ENCODE data around the gene AQP12B.

The AQP12B gene

GRCh38 chr2:240646176-240646899, 36.3 kb downstream of the AQP12B start:
- no peak for DNase-seq

DNA sequence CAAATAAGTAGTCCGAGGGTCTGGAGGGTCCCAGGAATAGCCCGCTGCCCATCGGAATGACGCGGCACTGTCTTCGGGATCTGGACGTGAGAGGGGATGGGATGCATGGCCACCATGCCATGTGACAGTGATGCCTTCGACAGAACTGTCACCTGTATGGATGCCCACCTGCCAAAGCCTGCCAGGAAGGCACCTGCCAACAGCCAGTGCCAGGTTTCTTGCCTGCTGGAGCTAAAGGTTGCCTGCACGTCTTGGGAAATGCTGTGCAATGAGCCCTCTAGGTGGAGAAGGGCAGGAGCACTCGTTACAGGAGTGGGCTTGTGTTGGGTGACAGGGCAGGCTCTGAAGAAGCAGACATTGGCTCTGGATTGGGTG, 36.9 kb downstream of the AQP12B start:
- no peak for DNase-seq

- DNase-seq, result no peak
Measured at GRCh38 chr2:240645346-240645745, 37.3 kb downstream of the AQP12B start.

GRCh38 chr2:240644859-240645301, 37.8 kb downstream of the AQP12B start:
- no peak for DNase-seq

DNA sequence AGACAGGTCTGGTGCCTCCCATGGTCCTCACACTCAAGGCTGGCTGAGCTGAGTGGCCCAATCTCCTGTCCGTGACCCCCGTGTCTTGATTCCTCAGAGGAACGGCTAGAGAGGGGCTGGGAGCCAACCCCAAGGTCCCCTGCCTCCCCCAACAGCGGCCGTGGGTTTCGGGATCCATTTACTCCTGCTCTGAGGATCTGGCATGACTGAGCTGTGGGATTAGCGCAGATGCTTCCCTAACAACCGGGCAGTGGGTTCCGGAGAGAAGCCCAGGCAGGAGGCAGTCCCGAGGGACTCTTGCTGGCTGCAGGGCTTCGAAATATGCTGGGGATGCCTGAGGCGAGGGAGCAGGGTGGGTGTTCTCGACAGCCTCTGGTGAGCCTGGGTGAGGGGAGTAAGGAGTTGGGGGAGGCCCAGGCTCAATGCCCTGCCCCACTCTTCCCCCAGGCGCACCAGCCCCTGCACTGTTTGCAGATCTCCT, 38.5 kb downstream of the AQP12B start:
- no peak for DNase-seq

DNA sequence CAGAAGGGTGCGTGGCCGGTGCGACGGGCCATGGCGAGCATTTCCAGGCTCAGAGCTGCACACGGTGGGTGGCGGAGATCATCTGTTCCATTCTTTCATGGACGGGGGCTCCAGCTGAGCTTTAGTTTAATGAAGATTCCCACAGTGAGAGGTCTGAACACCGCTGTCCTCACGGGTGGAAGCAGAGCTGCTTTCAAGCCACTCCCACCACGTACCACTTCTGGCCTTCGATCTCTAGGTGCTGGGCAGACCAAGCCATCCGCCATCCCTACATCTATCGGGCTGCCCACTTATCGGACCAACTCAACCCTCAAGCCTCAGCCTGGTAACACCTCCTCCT, 38.9 kb downstream of the AQP12B start:
- no peak for DNase-seq

DNA sequence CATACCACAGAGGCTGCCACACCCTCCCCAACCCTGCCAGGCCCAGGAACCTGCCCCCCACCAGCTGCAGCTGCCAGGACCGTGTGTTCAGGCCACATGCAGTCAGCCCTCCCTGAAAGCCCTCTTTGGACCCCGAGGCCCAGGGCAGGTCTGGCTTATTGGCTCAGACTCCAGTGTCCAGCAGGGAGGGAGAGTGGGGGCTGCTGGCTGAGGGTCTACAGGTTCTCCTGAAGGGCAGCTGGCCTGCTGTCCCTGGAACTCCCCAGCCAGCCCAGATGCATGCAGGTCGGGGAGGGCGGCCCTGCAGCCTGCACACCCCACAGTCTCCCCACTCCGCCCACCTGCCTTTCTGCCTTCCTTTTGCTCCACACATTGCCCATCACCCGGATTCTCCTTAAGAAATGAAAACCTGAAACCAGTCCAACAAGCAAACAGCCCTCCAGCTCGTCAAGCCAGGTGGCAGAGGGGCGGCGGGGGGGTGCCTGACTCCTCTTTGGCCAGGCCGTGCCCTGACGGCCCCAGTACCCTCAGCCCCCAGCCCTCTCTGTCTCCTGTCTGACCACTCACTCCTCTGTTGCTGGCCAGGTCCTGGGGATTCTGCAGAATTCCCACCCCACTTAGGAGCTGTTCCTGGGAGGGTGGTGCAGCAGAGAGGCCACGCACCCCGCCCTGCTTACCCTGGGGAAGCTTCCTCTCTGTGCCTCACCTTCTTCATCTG, 39.4 kb downstream of the AQP12B start:
- no peak for DNase-seq

DNA sequence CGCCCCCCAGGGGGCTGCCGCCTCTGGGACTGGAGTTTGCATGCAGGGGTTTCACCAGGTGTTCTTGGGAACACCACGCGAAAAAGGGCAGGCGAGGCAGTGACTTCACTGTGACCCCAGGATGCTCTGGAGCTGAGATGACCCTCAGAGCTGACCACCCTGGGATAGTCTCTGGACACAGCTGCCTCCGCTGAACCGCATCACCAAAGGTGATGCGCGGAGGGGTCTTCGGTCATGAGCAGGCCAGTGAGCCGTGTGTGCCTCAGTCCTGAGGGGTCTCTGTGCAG, 39.9 kb downstream of the AQP12B start:
- DNase-seq, result no peak

GRCh38 chr2:240642061-240642805, 40.5 kb downstream of the AQP12B start:
- DNase-seq, result no peak

DNA sequence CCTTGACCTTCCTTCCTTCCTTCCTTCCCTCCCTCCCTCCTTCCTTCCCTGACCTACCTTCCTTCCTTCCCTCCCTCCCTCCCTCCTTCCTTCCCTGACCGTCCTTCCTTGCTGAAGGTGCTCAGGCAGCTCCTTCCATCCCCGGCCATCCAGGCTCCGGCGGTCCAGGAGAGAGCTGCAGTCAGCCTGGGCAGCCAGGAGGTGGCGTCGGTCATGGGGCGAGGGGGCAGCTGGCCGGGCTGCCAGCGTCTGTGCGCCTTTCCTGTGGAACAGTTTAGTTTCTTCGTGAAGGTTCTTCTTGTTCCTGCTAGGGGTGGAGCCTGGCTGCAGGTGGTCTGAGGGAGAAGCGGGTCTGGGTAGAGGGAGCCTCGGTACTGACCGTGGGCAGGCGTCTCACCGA, 41.7 kb downstream of the AQP12B start:
- DNase-seq, result peak; percentile 29

GRCh38 chr2:240639566-240639965, 43.1 kb downstream of the AQP12B start:
- no peak for DNase-seq

- DNase-seq, result no peak
Measured at GRCh38 chr2:240638512-240639160, 44.0 kb downstream of the AQP12B start.

DNA sequence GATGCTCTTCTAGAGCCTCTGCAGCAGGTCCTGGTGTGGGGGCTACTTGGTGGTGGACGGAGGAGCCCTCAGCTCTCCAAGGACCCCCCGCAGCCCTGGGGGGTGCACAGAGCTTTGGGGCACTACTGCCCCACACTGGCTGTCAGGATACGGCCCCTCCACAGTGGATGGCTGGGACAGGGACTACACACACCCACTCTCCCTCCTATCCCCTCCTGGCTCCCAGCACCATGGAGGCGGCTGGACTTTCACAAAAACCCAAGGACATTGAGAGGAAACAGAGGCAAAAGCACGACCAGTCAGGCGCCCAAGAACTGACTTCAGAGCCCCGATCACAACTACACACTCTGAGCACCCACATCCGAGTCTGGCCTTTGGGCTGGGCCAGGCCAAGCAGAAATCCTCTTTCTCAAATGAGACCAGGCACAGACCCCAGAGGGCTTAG, 44.8 kb downstream of the AQP12B start:
- DNase-seq, result no peak

DNA sequence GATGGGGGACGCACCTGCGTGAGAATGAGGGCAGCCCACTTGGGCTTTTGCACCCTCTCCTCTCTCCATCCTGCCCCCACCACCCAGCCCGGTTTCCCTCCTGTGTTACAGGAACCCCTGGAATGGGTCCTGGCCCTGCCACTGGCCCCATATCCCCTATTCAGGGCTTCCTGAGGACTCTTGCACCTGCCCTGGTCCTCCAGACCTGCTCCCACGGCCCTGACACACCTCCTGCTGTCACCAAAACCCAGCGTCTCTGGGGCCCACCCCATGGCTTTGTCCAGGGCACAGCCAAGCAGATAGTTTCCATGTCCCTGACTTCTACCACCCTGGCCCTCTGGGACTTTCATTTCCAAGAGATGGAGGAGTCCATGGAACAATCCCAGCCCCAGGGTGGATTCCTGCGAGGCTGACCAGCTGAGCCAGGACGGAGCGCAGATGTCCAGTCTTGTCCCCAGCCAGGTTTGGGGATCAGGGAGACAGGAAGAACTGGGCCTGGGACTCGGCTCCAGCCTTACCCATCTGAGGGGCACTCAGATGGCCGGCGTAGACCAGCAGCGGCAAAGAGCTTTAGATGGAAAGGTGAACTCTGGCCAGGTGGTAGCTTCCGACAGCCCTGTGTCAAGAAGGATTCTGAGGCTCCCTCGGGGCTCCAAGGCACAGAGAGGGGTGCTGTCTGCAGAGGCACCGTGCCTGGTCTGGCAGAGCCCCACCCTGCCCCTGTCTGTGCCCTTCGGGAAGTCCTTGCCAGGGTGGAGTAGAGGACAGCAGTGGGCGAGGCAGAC, 45.4 kb downstream of the AQP12B start:
- DNase-seq, result no peak

DNA sequence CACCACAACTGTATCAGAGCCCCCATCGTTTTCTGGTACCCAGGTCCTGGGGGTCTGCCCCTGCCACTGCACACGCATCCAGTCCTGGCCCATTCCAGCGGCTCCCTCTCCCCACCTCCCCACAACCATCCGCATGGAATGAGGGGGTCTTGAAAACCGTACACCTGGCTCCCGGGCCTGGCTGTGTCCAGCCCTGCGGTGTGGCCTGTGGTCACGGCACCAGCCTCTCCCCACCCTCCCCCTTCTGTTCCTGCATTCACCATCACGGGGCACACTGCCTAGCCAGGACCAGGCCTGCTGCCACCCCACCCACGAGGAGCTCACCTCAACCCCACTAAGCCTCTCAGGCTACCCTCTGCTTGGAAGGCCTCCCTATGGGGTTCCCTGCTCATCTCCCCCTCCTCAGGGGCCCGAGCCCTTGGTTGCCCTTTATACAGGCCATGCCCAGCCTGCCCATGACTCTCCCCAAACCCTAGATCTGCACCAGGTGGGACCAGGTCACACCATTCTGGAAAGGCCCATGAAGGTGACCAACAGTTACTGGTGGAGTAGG, 46.0 kb downstream of the AQP12B start:
- no peak for DNase-seq

DNA sequence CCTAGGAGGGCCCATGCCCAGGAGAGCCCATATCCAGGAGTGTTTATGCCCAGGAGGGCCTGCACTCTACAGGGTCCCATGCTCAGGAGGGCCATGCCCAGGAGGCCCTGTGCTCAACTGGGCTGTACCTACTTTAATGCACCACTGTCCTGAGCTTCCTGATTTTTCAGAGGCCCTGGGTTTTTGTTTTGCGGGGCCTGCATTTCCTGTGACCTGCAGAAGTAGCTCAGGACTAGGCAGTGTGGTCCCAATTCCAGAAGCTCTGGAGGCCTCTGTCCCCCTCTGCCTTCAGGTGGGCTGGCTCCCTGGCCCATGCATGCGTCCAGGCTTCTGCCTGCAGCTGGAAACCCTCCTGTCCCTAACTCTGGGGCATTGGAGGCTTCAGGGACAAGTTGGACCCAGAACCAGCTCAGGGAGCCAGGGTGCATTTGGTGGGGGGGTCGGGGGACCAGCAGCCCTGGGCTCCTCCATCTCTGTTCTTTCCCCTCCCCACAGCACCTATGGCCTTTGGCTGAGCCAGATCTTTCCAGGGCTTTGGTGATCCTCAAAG, 46.6 kb downstream of the AQP12B start:
- no peak for DNase-seq

- DNase-seq, result no peak
Measured at GRCh38 chr2:240635121-240635997, 47.3 kb downstream of the AQP12B start.

DNA sequence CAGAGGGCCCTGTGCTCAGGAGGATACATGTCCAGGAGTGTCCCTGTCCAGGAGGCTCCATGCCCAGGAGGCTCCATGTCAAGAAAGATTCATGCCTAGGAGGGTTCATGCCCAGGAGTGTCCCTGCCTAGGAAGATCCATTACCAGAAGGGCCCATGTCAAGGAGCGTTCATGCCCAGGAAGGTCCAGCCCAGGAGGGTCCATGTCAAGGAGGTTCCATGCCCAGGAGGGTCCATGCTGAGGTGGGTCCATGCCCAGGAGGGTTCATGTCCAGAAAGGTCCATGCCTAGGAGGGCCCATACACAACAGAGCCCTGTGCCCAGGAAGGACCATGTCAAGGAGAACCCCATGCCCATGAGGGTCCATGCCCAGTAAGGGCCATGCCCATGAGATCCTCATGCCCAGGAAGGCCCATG, 50.4 kb downstream of the AQP12B start:
- DNase-seq, result no peak

DNA sequence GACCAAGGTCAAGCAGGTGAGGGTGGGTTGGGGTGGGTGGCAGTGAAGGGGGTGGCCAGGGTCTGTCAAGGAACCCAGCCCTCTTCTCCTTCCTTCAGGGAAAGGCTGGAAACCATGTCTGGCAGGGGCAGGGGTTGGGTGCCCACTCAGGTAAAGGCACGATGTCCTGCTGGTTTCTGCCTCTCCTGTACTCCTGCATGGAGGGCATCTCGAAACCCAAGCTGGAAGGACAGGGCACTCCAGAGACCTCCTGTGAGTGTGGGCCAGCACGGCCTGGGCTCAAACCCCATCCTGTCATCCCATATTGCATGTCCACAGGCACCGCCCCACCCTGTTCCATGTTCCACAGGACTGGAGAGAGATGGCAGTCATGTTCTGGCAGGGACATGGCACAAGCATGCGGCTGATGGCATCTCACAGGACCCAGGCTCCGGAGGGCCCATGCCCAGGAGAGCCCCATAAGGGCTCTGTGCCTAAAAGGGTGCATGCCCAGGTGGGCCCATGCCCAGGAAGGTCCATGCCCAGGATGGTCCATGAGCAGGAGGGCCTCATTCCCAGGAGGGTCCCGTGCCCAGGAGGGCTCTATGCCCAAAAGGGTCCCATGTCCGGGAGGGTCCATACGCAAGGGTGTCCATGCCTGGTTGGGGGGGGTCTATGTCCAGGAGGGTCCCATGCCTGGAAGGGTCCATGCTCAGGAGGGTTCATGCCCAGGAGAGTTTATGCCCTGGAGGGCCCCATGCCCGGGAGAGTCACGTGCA, 51.0 kb downstream of the AQP12B start:
- DNase-seq, result no peak
